HepG2 (cell line): ENCODE data around the gene KIAA0930. TPM values are rescaled to one million over a fixed set of nuclear protein-coding genes. Genes with fewer than 3 reads are reported as not detected.
A peak's percentile ranks its signal among the peaks of the same experiment; 100 is the strongest.

ENCODE experiments used
- ARID4A ChIP-seq: sonication (generic); formaldehyde crosslinking; IDR thresholded peaks from 2 replicates; pipeline ENCODE4 v1.5.0; 2020; ENCODE audit warnings: mild to moderate bottlenecking, missing genetic modification reagents, borderline replicate concordance
- BRCA1 ChIP-seq: sonication (generic); formaldehyde crosslinking; IDR thresholded peaks from 2 replicates; pipeline ENCODE4 v1.4.0; 2020; ENCODE audit warnings: missing genetic modification reagents
- HINFP ChIP-seq: sonication (generic); formaldehyde crosslinking; IDR thresholded peaks from 2 replicates; pipeline ENCODE4 v1.4.0; 2020; ENCODE audit warnings: low read depth, mild to moderate bottlenecking, missing genetic modification reagents
- HNRNPL ChIP-seq: fragments of 200-400 bp; formaldehyde crosslinking; IDR thresholded peaks from 2 replicates; pipeline ENCODE4 v1.6.1; 2017; ENCODE audit warnings: mild to moderate bottlenecking, low read depth, low read length
- IRF9 ChIP-seq: sonication (generic); formaldehyde crosslinking; IDR thresholded peaks from 2 replicates; pipeline ENCODE4 v1.8.0; 2022; ENCODE audit warnings: missing genetic modification reagents, mild to moderate bottlenecking, borderline replicate concordance
- KDM5B ChIP-seq: sonication (generic); formaldehyde crosslinking; IDR thresholded peaks from 2 replicates; pipeline ENCODE4 v1.4.0; 2020; ENCODE audit warnings: missing genetic modification reagents, mild to moderate bottlenecking, borderline replicate concordance
- MAFF ChIP-seq: IDR thresholded peaks from 2 replicates; pipeline ENCODE4 v1.6.1; 2011; ENCODE audit warnings: low read depth, low read length, improper control_type of control experiment
- MAFK ChIP-seq, 2 experiments: IDR thresholded peaks in 1 of 2; conservative IDR thresholded peaks in 1 of 2; 2 replicates each; pipeline ENCODE4 v1.6.1; 2011; ENCODE audit warnings: improper control_type of control experiment in 2 of 2, low read length in 2 of 2
- NFIC ChIP-seq: IDR thresholded peaks from 2 replicates; pipeline ENCODE4 v1.6.1; 2012; ENCODE audit warnings: mild to moderate bottlenecking, low read length, inconsistent platforms
- SOX6 ChIP-seq, 2 experiments: fragments of 450-650 bp in 1 of 2; sonication (generic) in 1 of 2; formaldehyde crosslinking in 1 of 2; IDR thresholded peaks; 2 replicates each; pipeline versions ENCODE4 v1.4.0 to v1.6.1; 2017 to 2020; ENCODE audit warnings: antibody characterized with exemption in 1 of 2, mild to moderate bottlenecking in 1 of 2, missing genetic modification reagents in 1 of 2
- XRCC5 ChIP-seq: fragments of 200-400 bp; formaldehyde crosslinking; optimal IDR thresholded peaks from 2 replicates; pipeline ENCODE3; 2017; ENCODE audit warnings: mild to moderate bottlenecking, low read length
- ZMYM4 ChIP-seq: sonication (generic); formaldehyde crosslinking; IDR thresholded peaks from 2 replicates; pipeline ENCODE4 v1.8.1; 2023; ENCODE audit warnings: mild to moderate bottlenecking, missing genetic modification reagents
- ZNF143 ChIP-seq: sonication (generic); formaldehyde crosslinking; IDR thresholded peaks from 2 replicates; pipeline ENCODE4 v1.4.0; 2020; ENCODE audit warnings: missing genetic modification reagents
- ZNF451 ChIP-seq: sonication (generic); formaldehyde crosslinking; IDR thresholded peaks from 2 replicates; pipeline ENCODE4 v1.5.0; 2020; ENCODE audit warnings: mild to moderate bottlenecking, missing genetic modification reagents
- ZNF572 ChIP-seq: sonication (generic); formaldehyde crosslinking; IDR thresholded peaks from 2 replicates; pipeline ENCODE4 v1.5.1; 2020; ENCODE audit warnings: mild to moderate bottlenecking, missing genetic modification reagents
- ZNF580 ChIP-seq: IDR thresholded peaks from 2 replicates; pipeline ENCODE4 v1.6.1; 2016; ENCODE audit warnings: low read depth, borderline replicate concordance
- ZNF605 ChIP-seq: sonication (generic); formaldehyde crosslinking; IDR thresholded peaks from 2 replicates; pipeline ENCODE4 v1.8.0; 2022; ENCODE audit warnings: mild to moderate bottlenecking, missing genetic modification reagents
- ZNF800 ChIP-seq: sonication (generic); formaldehyde crosslinking; IDR thresholded peaks from 2 replicates; pipeline ENCODE4 v1.4.0; 2020; ENCODE audit warnings: missing genetic modification reagents
- ZSCAN12 ChIP-seq: sonication (generic); formaldehyde crosslinking; IDR thresholded peaks from 2 replicates; pipeline ENCODE4 v1.9.0; 2021; ENCODE audit warnings: mild to moderate bottlenecking, missing genetic modification reagents
- polyA plus RNA-seq, 8 experiments: library from polyadenylated mRNA; depleted of rRNA in 3 of 8; stranded (reverse) in 7 of 8; unstranded in 1 of 8; fragments of >200 nt; fragmentation: Illumina TruSeq in 4 of 8; extraction: Trizol in 4 of 8; gene quantifications; 2 replicates each; pipeline versions ENCODE4 v1.2.1 to v1.2.3, GENCODE V29; 2011 to 2016; ENCODE audit warnings: low read depth in 4 of 8, missing spikeins in 1 of 8, mixed read lengths in 1 of 8; ENCODE audit not compliant: insufficient read depth in 1 of 8
- total RNA-seq, 5 experiments: library from RNA; depleted of rRNA; stranded (reverse); fragments of >200 nt; fragmentation: Illumina TruSeq; extraction: Trizol; gene quantifications; 2 replicates each; pipeline ENCODE4 v1.2.3, GENCODE V29; 2016; ENCODE audit warnings: low read depth in 1 of 5

The KIAA0930 gene
- total and polyA plus RNA-seq, 2 of the 13 experiments (the other 11 are each of a cell fraction or from before 2014, with no cell fraction given), result 27.0 to 38.2 TPM

- TF ChIP-seq MAFK (conservative IDR thresholded peaks at IDR 0.05 in 1 of 2, IDR thresholded peaks at IDR 0.05 in 1 of 2; ENCODE audit: low read length in 2 of 2), result no peak
- no peak for TF ChIP-seq NFIC
- no peak for TF ChIP-seq ZNF800
- no peak for TF ChIP-seq ZNF143 (CRISPR knock-in tag)
- 0 out of 2 replicates have a peak, but pooled peaks have one; percentile 62 for TF ChIP-seq ZSCAN12
- no peak for TF ChIP-seq ZNF572 (CRISPR knock-in tag)
- peak; percentile 35 for TF ChIP-seq ARID4A (CRISPR knock-in tag)
- peak; percentile 21 for TF ChIP-seq XRCC5
- peak; percentile 30; the same call in 1 of the 2 replicates for TF ChIP-seq ZMYM4 (CRISPR knock-in tag)
- no peak for TF ChIP-seq HINFP
- no peak for TF ChIP-seq MAFF
- TF ChIP-seq ZNF605, result peak; percentile 87
- TF ChIP-seq ZNF580 (CRISPR knock-in tag), result peak; percentile 18; the same call in 1 of the 2 replicates
- 0 out of 2 replicates have a peak, but pooled peaks have one; percentile 34 for TF ChIP-seq HNRNPL
- TF ChIP-seq BRCA1 (CRISPR knock-in tag), result no peak
- TF ChIP-seq ZNF451 (CRISPR knock-in tag), result 0 out of 2 replicates have a peak, but pooled peaks have one; percentile 10
- TF ChIP-seq IRF9 (CRISPR knock-in tag), result 0 out of 2 replicates have a peak, but pooled peaks have one; percentile 61
- no peak for TF ChIP-seq SOX6 (IDR thresholded peaks at IDR 0.05)
- peak; percentile 48 for TF ChIP-seq SOX6 (CRISPR knock-in tag; IDR thresholded peaks at IDR 0.05)
- TF ChIP-seq KDM5B, result 0 out of 2 replicates have a peak, but pooled peaks have one; percentile 24
Observed at GRCh38 chr22:45268958-45269844, 28.5 kb upstream of the KIAA0930 start (continued).
